GM21390 (cell line): ENCODE data around the gene CDC42EP2.
"Not testable (repeated sequence)": the region's sequence is repeated elsewhere in the genome, so short reads cannot be mapped to it uniquely, and the experiment has no call there.

Experiments used
- ATAC-seq: cut with Tn5 transposase; IDR thresholded peaks from one replicate; pipeline ENCODE4 v1.9.1; 2021; ENCODE audit not compliant: unreplicated experiment

CDC42EP2 gene

DNA sequence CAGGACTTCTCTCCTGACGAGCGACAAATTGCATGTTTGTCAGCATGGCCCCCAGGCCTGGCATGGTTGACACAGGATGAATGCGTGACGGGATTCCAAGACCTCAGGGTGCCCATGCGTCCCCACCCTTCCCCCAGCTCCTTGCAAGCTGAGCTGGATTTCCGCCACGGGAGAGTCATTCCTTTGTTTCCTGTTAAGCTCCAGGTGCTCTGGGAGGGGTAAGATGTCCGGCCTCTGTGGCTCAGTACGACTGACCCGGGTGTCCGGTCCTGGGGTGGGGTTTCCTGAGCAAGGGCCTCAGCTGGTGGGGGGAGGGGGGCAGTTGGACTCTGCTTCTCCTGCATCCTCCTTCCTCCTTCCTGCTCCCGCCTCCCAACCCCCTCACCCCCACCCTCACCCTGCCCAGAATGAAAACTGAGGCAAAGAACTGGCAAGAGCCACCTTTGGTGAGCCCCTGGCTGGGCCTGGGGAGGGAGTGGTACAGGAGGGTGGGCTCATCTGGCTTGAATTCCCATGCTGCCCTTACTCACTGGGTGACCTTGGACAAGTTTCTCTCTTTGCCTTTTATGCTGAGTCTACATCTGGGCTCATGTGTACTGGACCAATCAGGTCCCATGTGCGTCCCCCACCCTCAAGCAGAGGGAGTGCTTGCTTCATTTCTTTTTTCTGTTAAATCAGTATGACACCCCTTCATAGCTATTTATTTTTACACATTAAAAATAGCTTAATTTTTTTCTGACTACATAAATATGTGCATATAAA is 2.5 kb downstream of the CDC42EP2 start:
- no peak for ATAC-seq

DNA sequence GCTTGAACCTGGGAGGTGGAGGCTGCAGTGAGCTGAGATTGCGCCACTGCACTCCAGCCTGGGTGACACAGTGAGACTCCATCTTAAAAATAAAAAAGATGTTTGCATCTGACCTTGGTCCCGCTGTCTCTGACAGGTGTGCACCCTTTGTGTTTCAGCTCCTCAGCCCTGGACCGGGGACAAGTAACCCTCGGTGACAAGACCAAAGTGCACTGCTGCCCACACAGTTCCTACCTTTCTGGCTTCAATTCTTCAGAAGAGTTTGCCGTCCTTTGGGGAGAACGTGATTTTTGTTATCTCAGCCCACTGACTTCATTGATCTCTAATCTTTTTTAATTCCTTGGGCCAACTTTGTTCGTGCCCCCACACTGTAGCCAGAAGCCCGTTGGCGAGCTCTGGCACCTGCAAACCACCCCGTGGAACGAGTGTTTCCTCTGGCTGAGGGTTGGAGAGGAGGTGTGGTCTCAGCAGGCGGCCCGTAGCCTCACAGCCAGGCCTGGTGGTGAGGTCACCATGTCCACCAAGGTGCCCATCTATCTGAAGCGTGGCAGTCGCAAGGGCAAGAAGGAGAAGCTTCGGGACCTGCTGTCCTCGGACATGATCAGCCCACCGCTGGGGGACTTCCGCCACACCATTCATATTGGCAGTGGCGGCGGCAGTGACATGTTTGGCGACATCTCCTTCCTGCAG is 5.9 kb downstream of the CDC42EP2 start:
- no peak for ATAC-seq

- ATAC-seq, result no peak
Observed at GRCh38 chr11:65321076-65321475, 6.4 kb downstream of the CDC42EP2 start.

- ATAC-seq, result no peak
Observed at GRCh38 chr11:65321828-65322485, 7.3 kb downstream of the CDC42EP2 start.

DNA sequence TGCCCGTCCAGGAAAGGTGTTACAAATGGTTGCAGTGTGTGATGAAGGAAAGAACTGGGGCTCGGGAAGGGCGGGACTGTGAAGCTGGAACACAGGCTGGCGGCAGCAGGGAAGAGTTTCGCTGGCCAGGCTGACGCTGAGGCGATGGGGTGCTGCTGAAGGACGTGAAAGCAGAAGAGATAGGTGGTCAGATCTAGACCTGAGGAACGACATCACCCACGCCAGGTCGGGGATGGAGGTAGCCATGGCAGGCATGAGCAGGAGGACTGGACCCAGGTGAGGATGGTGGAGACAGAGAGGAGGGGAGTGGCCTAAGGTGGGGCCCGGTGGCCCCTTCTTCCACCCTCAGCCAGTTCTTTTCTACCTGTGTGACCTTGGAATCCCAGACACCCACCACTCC is 9.1 kb downstream of the CDC42EP2 start:
- no peak for ATAC-seq

- no peak for ATAC-seq
Observed at GRCh38 chr11:65325435-65325834, 10.8 kb downstream of the CDC42EP2 start.

DNA sequence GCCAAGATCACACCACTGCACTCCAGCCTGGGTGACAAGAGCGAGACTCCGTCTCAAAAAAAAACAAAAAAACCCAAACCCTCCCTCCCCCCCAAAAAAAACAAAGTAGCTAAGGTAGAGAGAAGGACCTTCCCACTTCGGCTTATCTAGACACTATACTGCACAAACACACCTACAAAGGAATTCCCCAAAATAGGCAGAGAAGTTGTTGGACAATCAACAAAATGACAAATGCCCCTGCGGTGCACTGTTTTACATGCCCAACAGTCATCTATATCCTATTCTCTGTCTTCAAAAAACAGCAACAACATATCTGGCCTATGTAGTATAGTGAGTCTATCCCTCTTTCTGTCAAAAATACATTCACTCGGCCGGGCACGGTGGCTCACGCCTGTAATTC is 12.4 kb downstream of the CDC42EP2 start:
- ATAC-seq, result no peak

GRCh38 chr11:65329478-65329877 is 14.8 kb downstream of the CDC42EP2 start:
- ATAC-seq, result no peak

GRCh38 chr11:65329944-65330403 is 15.3 kb downstream of the CDC42EP2 start:
- ATAC-seq, result no peak

DNA sequence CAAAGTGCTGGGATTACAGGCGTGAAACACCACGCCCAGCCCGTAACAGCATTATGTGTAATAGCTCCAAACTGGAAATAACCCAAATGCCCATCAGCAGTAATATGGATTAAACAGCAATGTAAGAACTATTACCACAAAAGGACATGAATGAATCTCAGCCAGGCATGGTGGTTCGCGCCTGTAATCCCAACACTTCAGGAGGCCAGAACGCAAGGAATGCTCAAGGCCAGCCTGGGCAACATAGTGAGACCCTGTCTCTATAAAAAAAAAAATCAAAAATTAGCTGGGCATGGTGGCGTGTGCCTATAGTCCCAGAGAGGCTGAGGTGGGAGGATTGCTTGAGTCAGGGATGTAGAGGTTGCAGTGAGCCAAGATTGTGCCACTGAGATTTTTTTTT is 15.9 kb downstream of the CDC42EP2 start:
- no peak for ATAC-seq

DNA sequence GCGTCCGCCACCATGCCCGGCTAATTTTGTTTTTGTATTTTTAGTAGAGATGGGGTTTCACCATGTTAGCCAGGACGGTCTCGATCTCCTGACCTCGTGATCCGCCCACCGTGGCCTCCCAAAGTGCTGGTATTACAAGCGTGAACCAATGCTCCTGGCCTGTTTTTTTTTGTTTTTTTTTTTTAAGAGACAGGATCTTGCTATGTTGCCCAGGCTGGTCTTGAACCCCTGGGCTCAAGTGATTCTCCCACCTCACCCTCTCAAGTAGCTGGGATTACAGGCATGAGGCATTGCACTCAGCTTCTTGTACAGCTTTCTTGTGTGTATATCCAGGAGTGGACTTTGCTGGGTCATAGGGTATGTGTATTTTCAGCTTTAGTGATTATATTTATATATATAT is 17.9 kb downstream of the CDC42EP2 start:
- ATAC-seq, result not testable (repeated sequence)

- ATAC-seq, result no peak
Observed at GRCh38 chr11:65334696-65335295, 20.1 kb downstream of the CDC42EP2 start.

GRCh38 chr11:65338676-65339075 is 24.0 kb downstream of the CDC42EP2 start:
- ATAC-seq, result no peak

- ATAC-seq, result no peak
Observed at GRCh38 chr11:65340226-65340625, 25.6 kb downstream of the CDC42EP2 start.

DNA sequence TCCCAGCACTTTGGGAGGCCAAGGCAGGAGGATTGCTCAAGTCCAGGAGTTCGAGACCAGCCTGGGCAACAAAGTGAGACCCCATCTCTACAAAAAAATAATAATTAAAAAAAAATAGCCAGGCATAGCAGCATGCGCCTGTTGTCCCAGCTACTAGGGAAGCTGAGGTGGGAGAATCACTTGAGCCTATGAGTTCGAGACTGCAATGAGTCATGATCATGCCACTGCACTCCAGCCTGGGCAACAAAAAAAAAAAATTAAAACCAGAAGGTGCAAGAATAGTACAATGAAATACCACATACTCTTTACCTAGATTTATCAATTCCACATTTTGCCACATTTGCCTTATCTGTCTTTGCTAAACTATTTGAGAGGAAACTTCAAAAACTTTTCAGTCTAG is 27.2 kb downstream of the CDC42EP2 start:
- no peak for ATAC-seq

GRCh38 chr11:65351511-65351910 is 36.8 kb downstream of the CDC42EP2 start:
- ATAC-seq, result no peak

GRCh38 chr11:65352783-65353182 is 38.1 kb downstream of the CDC42EP2 start:
- no peak for ATAC-seq

- ATAC-seq, result no peak
Observed at GRCh38 chr11:65353376-65353775, 38.7 kb downstream of the CDC42EP2 start.

- no peak for ATAC-seq
Observed at GRCh38 chr11:65353900-65354264, 39.2 kb downstream of the CDC42EP2 start.

DNA sequence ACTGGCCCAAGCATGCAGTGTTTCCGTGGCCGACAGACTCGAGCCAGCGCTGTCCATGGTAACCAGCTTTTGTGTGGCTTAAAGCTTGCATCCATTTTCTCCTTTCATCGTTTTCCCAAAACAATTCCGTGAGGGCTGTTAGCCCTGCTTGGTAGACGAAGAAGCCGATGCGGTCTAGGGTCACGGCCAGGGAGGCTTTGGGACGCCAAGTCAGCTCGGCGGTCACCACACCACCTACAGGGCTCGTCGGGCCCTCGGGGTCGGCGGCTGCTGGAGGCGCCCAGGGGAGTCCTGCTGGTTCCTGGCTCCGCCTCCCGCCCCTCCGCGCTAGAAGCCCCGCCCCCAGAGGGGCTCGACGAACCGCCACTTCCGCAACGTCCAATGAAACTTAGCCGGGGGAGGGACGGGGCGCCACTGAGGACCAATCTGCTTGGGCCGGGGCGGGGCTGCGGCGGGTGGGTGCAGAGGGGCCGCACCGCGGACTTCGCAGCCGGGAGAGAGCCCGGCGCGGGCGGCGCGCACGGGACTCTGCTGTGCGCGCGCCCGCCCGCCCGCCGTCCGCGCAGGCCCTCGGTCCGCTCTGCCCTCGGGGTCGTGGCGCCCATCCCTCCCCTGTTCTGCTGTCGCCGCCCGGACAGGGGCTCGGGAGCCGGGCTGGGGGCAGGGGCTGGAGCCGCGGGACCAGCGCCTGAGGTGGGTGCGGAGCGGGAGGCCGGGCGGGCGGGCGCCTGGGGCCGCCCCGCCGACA is 39.8 kb downstream of the CDC42EP2 start, which contains the start of gene TIGD3:
Gene TIGD3, plus strand, starts transcription at position 487 of the 748 bp plus-strand sequence. CDS start 1,058 bp downstream, outside the sequence.
- ATAC-seq, result peak; percentile 83
